Colonic mucosa (tissue), 4 donors: ENCODE data around the gene LRRTM4. TPM values are rescaled to one million over a fixed set of nuclear protein-coding genes. Genes with fewer than 3 reads are reported as not detected.

Source experiments
- DNase-seq: peaks from one replicate; pipeline ENCODE4 v3.0.0-alpha.2; 2020
- H3K27ac ChIP-seq: fragments of 200-600 bp; one replicate; pipeline ENCODE4 v1.8.0; 2021
- H3K27me3 ChIP-seq: fragments of 200-600 bp; one replicate; pipeline ENCODE4 v1.8.0; 2021
- H3K36me3 ChIP-seq: fragments of 200-600 bp; one replicate; pipeline ENCODE4 v1.8.0; 2021
- H3K4me1 ChIP-seq: fragments of 200-600 bp; one replicate; pipeline ENCODE4 v1.8.0; 2021; ENCODE audit warnings: mild to moderate bottlenecking
- H3K4me3 ChIP-seq: fragments of 200-600 bp; one replicate; pipeline ENCODE4 v1.8.0; 2021
- H3K9ac ChIP-seq, 2 donors: one replicate each; pipeline ENCODE4 v1.7.0; 2013; ENCODE audit warnings: control low read depth in 2 of 2, low read depth in 2 of 2, low read length in 2 of 2
- H3K9me3 ChIP-seq: fragments of 200-600 bp; one replicate; pipeline ENCODE4 v1.8.0; 2021
- intact Hi-C: fragments of 100-400 bp; cut with DNase I; formaldehyde crosslinking; loops from one replicate; pipeline ENCODE4 v1.14.1; 2022
- total RNA-seq, 2 donors: library from RNA; stranded (reverse); fragmentation: NEBNext Ultra II Directional in 1 of 2; extraction: Animal tissue kit (Norgen Biotek cat#: 25700) in 1 of 2; gene quantifications; one replicate each; pipeline ENCODE4 v1.2.1, GENCODE V29; 2021
- TF ChIP-seq, protein P1 (sequence below): fragments of 200-600 bp; IDR thresholded peaks from one replicate; pipeline ENCODE4 v1.8.0; 2022; ENCODE audit warnings: antibody characterized with exemption, mild to moderate bottlenecking
- donor health status: healthy.
- donor health status: DM: no; HTN: no; CAD: no.
- donor health status: DM: no; HTN: no; CAD: no.

Gene LRRTM4
- total RNA-seq, 2 donors from 2014 or later, result 0.32 TPM; not detected in 1

- Histone ChIP-seq H3K27me3 (no peaks in the 10 kb centered on the region), H3K9ac (no peak overlapping the region), H3K4me3 (no peak overlapping the region), H3K9me3 (no peaks in the 10 kb centered on the region), H3K4me1 (no peaks in the 10 kb centered on the region), H3K27ac (no peak overlapping the region), H3K36me3 (no peaks in the 10 kb centered on the region)
- TF ChIP-seq, protein P1, sequence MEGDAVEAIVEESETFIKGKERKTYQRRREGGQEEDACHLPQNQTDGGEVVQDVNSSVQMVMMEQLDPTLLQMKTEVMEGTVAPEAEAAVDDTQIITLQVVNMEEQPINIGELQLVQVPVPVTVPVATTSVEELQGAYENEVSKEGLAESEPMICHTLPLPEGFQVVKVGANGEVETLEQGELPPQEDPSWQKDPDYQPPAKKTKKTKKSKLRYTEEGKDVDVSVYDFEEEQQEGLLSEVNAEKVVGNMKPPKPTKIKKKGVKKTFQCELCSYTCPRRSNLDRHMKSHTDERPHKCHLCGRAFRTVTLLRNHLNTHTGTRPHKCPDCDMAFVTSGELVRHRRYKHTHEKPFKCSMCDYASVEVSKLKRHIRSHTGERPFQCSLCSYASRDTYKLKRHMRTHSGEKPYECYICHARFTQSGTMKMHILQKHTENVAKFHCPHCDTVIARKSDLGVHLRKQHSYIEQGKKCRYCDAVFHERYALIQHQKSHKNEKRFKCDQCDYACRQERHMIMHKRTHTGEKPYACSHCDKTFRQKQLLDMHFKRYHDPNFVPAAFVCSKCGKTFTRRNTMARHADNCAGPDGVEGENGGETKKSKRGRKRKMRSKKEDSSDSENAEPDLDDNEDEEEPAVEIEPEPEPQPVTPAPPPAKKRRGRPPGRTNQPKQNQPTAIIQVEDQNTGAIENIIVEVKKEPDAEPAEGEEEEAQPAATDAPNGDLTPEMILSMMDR, result no peak
- DNase-seq, result no peak
- intact Hi-C loops, result no loop called here
Measured at GRCh38 chr2:77271262-77271661, 250.9 kb downstream of the LRRTM4 start.

- no peaks in the 10 kb centered on the region for H3K9me3 ChIP-seq
- no peak overlapping the region for H3K4me3 ChIP-seq
- DNase-seq, result no peak
- H3K27me3 ChIP-seq, result no peaks in the 10 kb centered on the region
- H3K27ac ChIP-seq, result no peak overlapping the region
- H3K36me3 ChIP-seq, result no peaks in the 10 kb centered on the region
- no peak overlapping the region for H3K9ac ChIP-seq
- TF ChIP-seq, protein P1, result no peak
- intact Hi-C loops, result no loop called here
- no peaks in the 10 kb centered on the region for H3K4me1 ChIP-seq
Measured at GRCh38 chr2:77270433-77270832, 251.7 kb downstream of the LRRTM4 start.

GRCh38 chr2:77268626-77269025, 253.6 kb downstream of the LRRTM4 start:
- TF ChIP-seq, protein P1, result no peak
- Histone ChIP-seq H3K4me1 (no peaks in the 10 kb centered on the region), H3K9me3 (no peaks in the 10 kb centered on the region), H3K27me3 (no peaks in the 10 kb centered on the region), H3K4me3 (no peak overlapping the region), H3K36me3 (no peaks in the 10 kb centered on the region), H3K27ac (no peak overlapping the region), H3K9ac (no peak overlapping the region)
- DNase-seq, result no peak
- intact Hi-C loops, result no loop called here

DNA sequence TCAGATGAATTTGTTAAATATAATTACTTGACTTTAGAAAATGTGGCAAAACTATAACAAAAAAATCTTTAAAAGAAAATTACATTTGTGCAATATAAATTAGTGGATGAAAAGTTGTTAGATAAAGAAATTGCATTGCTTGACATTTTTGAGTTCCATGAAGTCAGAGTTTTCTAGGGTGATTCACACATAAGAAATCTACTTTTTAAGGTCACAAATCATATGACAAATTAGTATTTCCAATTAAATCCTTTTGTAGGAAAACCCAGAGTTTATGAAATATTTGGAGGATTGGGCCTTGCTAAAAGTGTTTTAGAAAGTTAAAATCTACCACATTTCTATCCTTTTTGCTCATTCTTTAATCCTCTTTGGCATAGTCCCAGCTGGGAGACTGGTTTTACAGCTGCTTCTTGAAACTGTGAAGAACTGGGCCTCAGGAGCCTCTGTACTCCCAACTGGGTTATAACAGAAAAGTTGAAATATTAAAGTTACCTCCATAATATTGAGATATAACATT, 289.2 kb downstream of the LRRTM4 start:
- no peaks in the 10 kb centered on the region for H3K4me1 ChIP-seq
- intact Hi-C loops, result no loop called here
- TF ChIP-seq, protein P1, result no peak
- no peak overlapping the region for H3K9ac ChIP-seq
- DNase-seq, result no peak
- H3K27ac ChIP-seq, result no peak overlapping the region
- H3K27me3 ChIP-seq, result no peaks in the 10 kb centered on the region
- H3K36me3 ChIP-seq, result no peaks in the 10 kb centered on the region
- no peaks in the 10 kb centered on the region for H3K9me3 ChIP-seq
- H3K4me3 ChIP-seq, result no peak overlapping the region

DNA sequence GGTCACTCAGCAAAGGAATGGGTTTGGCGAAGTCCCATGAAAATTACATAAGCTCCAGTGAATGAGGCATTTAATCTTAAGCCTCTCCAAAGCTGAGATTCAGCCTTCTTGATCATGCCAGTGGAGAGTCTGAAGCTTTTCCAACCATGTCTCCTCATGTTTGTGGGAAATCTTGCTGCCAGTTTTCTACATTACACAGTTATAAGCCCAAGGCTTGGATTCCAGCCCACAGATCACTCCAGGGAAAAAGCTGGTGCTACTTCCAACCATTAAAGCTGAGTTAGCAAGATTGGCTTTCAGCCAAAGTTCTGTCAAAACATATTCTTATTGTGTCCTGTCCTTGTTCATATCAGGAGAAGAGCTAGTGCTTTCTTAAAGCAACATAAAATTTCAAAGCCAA, 293.8 kb downstream of the LRRTM4 start:
- Histone ChIP-seq H3K9ac (no peak overlapping the region), H3K9me3 (no peaks in the 10 kb centered on the region), H3K27ac (no peak overlapping the region), H3K4me3 (no peak overlapping the region), H3K4me1 (no peaks in the 10 kb centered on the region), H3K36me3 (no peaks in the 10 kb centered on the region), H3K27me3 (no peaks in the 10 kb centered on the region)
- TF ChIP-seq, protein P1, result no peak
- intact Hi-C loops, result no loop called here
- no peak for DNase-seq

GRCh38 chr2:77210725-77211124, 311.5 kb downstream of the LRRTM4 start:
- no peaks in the 10 kb centered on the region for H3K4me1 ChIP-seq

More at GRCh38 chr2:77210725-77211124, 311.5 kb downstream of the LRRTM4 start:
- H3K9me3 ChIP-seq, result no peaks in the 10 kb centered on the region
- H3K36me3 ChIP-seq, result no peaks in the 10 kb centered on the region
- intact Hi-C loops, result no loop called here
- TF ChIP-seq, protein P1, result no peak
- no peak for DNase-seq
- no peak overlapping the region for H3K4me3 ChIP-seq
- H3K27ac ChIP-seq, result no peak overlapping the region
- no peaks in the 10 kb centered on the region for H3K27me3 ChIP-seq
- no peak overlapping the region for H3K9ac ChIP-seq
